Measurements from ENCODE around the gene PLAAT2. TPM values are rescaled to one million over a fixed set of nuclear protein-coding genes. Genes with fewer than 3 reads are reported as not detected.
"Not testable (repeated sequence)": the region's sequence is repeated elsewhere in the genome, so short reads cannot be mapped to it uniquely, and the experiment has no call there.

PLAAT2 gene
- total RNA-seq, 4 donors from 2014 or later = 4.3 TPM; not detected in 3

DNA sequence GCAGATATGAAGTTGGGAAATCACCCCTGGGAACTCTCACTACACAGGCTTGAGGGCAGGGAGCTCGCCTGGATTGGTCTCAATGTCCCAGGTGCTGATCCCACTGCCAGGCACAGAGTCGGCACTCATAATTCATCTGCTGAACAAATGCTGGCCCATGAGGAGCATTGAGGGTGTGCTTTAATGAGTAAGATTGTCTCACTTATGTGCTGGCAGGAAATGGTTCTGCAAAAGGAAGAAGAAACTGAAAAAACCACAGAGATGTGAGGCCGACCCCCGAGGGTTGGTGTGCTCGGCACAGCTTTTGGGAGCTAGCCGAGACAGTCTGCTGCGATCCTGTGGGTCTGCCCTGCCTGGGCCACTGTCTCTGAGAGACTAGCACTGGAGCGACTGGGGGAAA is 9.4 kb downstream of the PLAAT2 start:
- TF ChIP-seq, protein P1, sequence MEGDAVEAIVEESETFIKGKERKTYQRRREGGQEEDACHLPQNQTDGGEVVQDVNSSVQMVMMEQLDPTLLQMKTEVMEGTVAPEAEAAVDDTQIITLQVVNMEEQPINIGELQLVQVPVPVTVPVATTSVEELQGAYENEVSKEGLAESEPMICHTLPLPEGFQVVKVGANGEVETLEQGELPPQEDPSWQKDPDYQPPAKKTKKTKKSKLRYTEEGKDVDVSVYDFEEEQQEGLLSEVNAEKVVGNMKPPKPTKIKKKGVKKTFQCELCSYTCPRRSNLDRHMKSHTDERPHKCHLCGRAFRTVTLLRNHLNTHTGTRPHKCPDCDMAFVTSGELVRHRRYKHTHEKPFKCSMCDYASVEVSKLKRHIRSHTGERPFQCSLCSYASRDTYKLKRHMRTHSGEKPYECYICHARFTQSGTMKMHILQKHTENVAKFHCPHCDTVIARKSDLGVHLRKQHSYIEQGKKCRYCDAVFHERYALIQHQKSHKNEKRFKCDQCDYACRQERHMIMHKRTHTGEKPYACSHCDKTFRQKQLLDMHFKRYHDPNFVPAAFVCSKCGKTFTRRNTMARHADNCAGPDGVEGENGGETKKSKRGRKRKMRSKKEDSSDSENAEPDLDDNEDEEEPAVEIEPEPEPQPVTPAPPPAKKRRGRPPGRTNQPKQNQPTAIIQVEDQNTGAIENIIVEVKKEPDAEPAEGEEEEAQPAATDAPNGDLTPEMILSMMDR (IDR thresholded peaks at IDR 0.05) = no peak
- no peak for TF ChIP-seq POLR2A (IDR thresholded peaks at IDR 0.05)
- whole genome bisulfite sequencing, 2 donors = 53 to 54% methylated on average over 8 of the region's 8 CpGs
- no peak for DNase-seq (ENCODE audit: low spot score in 2 of 2)
- intact Hi-C loops (cut with DNase I; ENCODE audit: low total_unique reads) = no loop called here
- no peak overlapping the region for H3K4me3 ChIP-seq (ENCODE audit: low read depth, poor library complexity, severe bottlenecking)

DNA sequence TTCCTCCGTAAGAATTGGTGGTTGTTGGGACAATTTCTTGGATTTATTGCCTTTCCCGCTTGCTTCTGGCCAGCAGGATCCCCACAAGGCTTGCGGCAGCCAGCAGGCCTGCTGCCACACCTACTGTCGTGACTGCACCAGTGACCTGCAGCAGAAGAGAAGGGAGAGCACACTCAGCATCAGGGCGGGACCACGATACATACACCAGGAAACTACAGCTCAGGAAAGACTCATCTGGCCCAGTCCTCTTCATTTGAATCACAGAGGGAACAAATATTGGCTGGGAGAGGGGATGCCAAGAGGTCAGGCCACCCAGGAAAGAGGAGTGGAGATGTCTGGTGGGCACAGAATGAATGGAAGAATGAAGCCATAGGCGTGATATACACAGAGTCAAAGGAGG is 10.3 kb downstream of the PLAAT2 start:
- intact Hi-C loops (cut with DNase I; ENCODE audit: low total_unique reads) = no loop called here
- TF ChIP-seq, protein P1 (IDR thresholded peaks at IDR 0.05) = no peak
- TF ChIP-seq POLR2A (IDR thresholded peaks at IDR 0.05) = no peak
- peak in 1 of 2 donors; percentile 46 for DNase-seq (ENCODE audit: low spot score in 2 of 2)
- 84 to 86% methylated on average over 7 of the region's 7 CpGs for WGBS, 2 donors
- H3K4me3 ChIP-seq (ENCODE audit: low read depth, poor library complexity, severe bottlenecking) = no peak overlapping the region

DNA sequence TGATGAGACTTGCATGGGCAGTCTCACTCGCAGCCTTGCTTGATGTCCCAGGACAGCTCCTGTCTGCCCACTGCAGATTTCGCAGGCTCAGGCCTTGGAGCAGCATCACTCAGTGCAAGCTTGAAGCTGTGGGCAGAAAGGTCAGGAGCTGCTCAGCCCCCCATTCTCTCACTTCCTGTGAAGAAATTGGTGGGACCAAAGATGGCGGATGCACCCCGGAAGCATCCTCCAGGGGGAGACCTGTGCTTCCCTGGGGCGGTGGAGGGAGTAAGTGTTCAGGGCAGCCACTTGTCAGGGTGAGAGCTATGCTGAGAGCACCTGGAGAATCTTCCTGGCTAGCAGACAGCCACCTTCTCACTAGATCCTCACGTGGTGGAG is 11.3 kb downstream of the PLAAT2 start:
- H3K4me3 ChIP-seq (ENCODE audit: low read depth, poor library complexity, severe bottlenecking) = no peak overlapping the region
- intact Hi-C loops (cut with DNase I; ENCODE audit: low total_unique reads) = no loop called here
- no peak for DNase-seq (ENCODE audit: low spot score in 2 of 2)
- 89 to 91% methylated on average over 5 to 6 of the region's 6 CpGs for WGBS, 2 donors
- TF ChIP-seq, protein P1 (IDR thresholded peaks at IDR 0.05) = no peak
- no peak for TF ChIP-seq POLR2A (IDR thresholded peaks at IDR 0.05)

DNA sequence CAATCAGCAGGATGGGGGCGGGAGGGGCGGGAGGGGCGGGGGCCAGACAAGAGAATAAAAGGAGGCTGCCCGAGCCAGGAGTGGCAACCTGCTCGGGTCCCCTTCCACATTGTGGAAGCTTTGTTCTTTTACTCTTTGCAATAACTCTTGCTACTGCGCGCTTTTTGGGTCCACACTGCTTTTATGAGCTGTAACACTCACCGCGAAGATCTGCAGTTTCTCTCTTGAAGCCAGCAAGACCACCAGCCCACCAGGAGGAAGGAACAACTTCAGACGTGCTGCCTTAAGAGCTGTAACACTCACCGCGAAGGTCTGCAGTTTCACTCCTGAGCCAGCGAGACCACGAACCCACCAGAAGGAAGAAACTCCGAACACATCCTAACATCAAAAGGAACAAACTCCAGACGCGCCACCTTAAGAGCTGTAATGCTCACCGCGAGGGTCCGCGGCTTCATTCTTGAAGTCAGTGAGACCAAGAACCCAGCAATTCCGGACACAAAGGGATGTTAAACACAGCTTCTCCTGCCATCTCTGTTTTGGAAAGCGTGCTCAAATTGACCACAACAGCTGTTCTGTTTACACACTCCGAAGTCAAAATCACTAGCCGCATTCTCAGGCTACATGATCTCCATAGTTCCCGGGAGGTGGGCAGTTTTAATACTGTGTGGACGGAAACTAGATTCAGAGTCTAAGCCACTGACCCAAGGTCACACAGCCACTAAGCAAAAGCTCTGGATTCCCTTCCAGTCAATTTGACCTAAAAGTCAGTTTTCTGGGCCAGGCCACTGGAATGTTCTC is 11.9 kb downstream of the PLAAT2 start:
- peak in 1 of 2 donors; percentile 52 for DNase-seq (ENCODE audit: low spot score in 2 of 2)
- TF ChIP-seq POLR2A (IDR thresholded peaks at IDR 0.05) = no peak
- TF ChIP-seq, protein P1 (IDR thresholded peaks at IDR 0.05) = no peak
- 83 to 85% methylated on average over 27 of the region's 27 CpGs for WGBS, 2 donors
- intact Hi-C loops (cut with DNase I; ENCODE audit: low total_unique reads) = no loop called here
- no peak overlapping the region for H3K4me3 ChIP-seq (ENCODE audit: low read depth, poor library complexity, severe bottlenecking)

DNA sequence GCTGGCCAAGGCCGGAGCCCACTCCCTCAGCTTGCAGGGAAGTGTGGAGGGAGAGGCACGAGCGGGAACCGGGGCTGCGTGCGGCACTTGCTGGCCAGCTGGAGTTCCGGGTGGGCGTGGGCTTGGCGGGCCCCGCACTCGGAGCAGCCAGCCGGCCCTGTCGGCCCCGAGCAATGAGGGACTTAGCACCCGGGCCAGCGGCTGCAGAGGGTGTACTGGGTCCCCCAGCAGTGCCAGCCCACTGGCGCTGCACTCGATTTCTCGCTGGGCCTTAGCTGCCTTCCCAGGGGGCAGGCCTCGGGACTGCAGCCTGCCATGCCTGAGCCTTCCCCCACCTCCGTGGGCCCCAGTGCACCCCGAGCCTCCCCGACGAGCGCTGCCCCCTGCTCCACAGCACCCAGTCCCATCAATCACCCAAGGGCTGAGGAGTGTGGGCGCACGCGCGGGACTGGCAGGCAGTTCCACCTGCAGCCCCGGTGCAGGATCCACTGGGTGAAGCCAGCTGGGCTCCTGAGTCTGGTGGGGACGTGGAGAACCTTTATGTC is 13.0 kb downstream of the PLAAT2 start:
- WGBS, 2 donors = 88 to 92% methylated on average over 15 to 21 of the region's 31 CpGs
- peak in 1 of 2 donors; percentile 59 for DNase-seq (ENCODE audit: low spot score in 2 of 2)
- intact Hi-C loops (cut with DNase I; ENCODE audit: low total_unique reads) = not testable (repeated sequence)

DNA sequence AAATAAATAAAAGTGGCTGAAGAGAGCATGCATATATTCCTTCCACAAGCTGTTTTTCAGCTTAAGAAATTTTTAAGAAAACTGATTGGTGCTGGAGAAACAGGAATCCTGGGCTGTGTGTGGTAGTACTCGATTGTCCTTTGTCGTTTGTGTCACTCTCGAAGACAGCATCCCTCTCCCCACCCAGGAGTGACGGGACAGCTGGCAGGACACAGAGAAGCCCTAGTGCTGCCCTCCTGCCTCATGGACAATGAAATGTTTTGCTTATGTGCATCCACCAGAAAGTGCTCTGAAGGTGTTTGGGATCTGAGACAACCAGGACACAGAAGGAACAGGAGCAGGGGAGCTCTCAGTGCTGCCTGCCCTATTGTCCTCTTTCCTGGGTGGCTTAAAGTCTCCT is 13.8 kb downstream of the PLAAT2 start:
- TF ChIP-seq POLR2A (IDR thresholded peaks at IDR 0.05) = no peak
- TF ChIP-seq, protein P1 (IDR thresholded peaks at IDR 0.05) = no peak
- DNase-seq (ENCODE audit: low spot score in 2 of 2) = peak in 1 of 2 donors; percentile 29
- no peak overlapping the region for H3K4me3 ChIP-seq (ENCODE audit: low read depth, poor library complexity, severe bottlenecking)
- WGBS, 2 donors = 85 to 89% methylated on average over 4 of the region's 4 CpGs
- intact Hi-C loops (cut with DNase I; ENCODE audit: low total_unique reads) = no loop called here

More for the DNA sequence above, 13.0 kb downstream of the PLAAT2 start:
- not testable (repeated sequence) for H3K4me3 ChIP-seq (ENCODE audit: low read depth, poor library complexity, severe bottlenecking)
